HFF-Myc (cell line): ENCODE results near the gene ANO4.

ENCODE experiments used
- DNase-seq: peaks from one replicate; pipeline ENCODE4 v3.0.0-alpha.2; 2011; ENCODE audit warnings: low read depth; ENCODE audit errors: extremely low read depth
- H3K4me3 ChIP-seq: replicated peaks from 2 replicates; pipeline ENCODE4 v1.5.1; 2011; ENCODE audit warnings: low read depth, mild to moderate bottlenecking, control low read depth, low read length
- TF ChIP-seq, protein P1 (sequence below): IDR thresholded peaks from 2 replicates; pipeline ENCODE4 v1.5.1; 2012; ENCODE audit warnings: mild to moderate bottlenecking, low read depth, low read length, control low read depth; ENCODE audit errors: missing control alignments

The ANO4 gene

GRCh38 chr12:100845095-100845494 is 50.5 kb downstream of the ANO4 start:
- no peak overlapping the region for H3K4me3 ChIP-seq
- TF ChIP-seq, protein P1, sequence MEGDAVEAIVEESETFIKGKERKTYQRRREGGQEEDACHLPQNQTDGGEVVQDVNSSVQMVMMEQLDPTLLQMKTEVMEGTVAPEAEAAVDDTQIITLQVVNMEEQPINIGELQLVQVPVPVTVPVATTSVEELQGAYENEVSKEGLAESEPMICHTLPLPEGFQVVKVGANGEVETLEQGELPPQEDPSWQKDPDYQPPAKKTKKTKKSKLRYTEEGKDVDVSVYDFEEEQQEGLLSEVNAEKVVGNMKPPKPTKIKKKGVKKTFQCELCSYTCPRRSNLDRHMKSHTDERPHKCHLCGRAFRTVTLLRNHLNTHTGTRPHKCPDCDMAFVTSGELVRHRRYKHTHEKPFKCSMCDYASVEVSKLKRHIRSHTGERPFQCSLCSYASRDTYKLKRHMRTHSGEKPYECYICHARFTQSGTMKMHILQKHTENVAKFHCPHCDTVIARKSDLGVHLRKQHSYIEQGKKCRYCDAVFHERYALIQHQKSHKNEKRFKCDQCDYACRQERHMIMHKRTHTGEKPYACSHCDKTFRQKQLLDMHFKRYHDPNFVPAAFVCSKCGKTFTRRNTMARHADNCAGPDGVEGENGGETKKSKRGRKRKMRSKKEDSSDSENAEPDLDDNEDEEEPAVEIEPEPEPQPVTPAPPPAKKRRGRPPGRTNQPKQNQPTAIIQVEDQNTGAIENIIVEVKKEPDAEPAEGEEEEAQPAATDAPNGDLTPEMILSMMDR = no peak
- DNase-seq = no peak

GRCh38 chr12:100851637-100852036 is 57.1 kb downstream of the ANO4 start:
- DNase-seq = no peak
- TF ChIP-seq, protein P1 = no peak
- no peak overlapping the region for H3K4me3 ChIP-seq

GRCh38 chr12:100857418-100857817 is 62.8 kb downstream of the ANO4 start:
- TF ChIP-seq, protein P1 = no peak
- no peak for DNase-seq
- no peak overlapping the region for H3K4me3 ChIP-seq

DNA sequence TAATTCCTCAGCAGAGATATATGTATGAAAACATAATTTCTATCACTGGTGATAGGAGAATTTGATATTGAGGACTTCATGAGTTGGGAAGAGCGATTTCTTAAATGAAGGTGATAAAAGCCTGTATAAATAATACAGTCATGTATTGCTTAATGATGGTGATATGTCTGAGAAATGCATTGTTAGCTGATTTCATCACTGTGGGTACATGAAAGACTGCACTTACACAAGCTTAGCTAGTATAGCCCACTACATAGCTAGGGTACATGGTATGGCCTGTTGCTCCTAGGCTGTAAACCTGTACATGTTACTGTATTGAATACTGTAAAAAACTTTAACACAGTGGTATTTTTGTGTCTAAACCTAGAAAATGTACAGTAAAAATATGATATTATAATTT is 63.4 kb downstream of the ANO4 start:
- DNase-seq = no peak
- no peak overlapping the region for H3K4me3 ChIP-seq
- TF ChIP-seq, protein P1 = no peak

DNA sequence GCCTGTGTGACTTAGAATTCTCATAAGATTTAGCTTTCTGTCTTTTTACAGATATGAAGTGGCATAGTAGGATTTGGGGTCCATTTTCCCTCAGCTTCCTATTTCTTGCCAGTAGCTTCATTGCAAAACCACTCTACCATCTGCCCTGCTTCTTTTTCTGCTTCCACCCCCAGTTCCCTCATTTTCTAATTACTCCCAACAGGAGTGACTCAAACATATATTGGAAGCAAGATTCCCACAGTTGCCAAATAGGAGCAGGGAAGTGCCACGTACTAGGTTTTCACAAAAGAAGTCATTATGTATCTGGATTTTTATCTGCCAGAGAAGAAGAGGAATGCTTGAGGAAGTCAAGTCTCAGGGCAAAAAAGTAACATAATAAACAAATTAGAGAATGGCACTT is 64.1 kb downstream of the ANO4 start:
- TF ChIP-seq, protein P1 = no peak
- H3K4me3 ChIP-seq = no peak overlapping the region
- DNase-seq = no peak

- TF ChIP-seq, protein P1 = no peak
- no peak for DNase-seq
- no peak overlapping the region for H3K4me3 ChIP-seq
These were observed 64.6 kb downstream of the ANO4 start for GRCh38 chr12:100859063-100859627.

- TF ChIP-seq, protein P1 = no peak
- no peak overlapping the region for H3K4me3 ChIP-seq
- DNase-seq = no peak
These were observed 66.0 kb downstream of the ANO4 start for GRCh38 chr12:100860611-100861010.
